Stimulated activated CD8-positive, alpha-beta memory T cell treated with anti-CD3 and anti-CD28 coated beads, Interleukin-7, amount 100 ng/mL, for 1 hour (primary cell): Measurements from ENCODE around the gene POTEB3.
"Not testable (repeated sequence)": the region's sequence is repeated elsewhere in the genome, so short reads cannot be mapped to it uniquely, and the experiment has no call there.

Experiments used
- DNase-seq, 2 donors: peaks; one replicate each; pipeline ENCODE4 v3.0.0-alpha.2; 2020; ENCODE audit warnings: low read depth in 2 of 2

POTEB3 gene

GRCh38 chr15:21440399-21440798 lies at the start of gene POTEB3:
POTEB3 (minus strand) TSS chr15:21440499; CDS start chr15:21440011, 488 bp downstream.
- DNase-seq: not testable (repeated sequence)

GRCh38 chr15:21453683-21454082 lies 13.4 kb upstream of the POTEB3 start:
- not testable (repeated sequence) for DNase-seq

DNA sequence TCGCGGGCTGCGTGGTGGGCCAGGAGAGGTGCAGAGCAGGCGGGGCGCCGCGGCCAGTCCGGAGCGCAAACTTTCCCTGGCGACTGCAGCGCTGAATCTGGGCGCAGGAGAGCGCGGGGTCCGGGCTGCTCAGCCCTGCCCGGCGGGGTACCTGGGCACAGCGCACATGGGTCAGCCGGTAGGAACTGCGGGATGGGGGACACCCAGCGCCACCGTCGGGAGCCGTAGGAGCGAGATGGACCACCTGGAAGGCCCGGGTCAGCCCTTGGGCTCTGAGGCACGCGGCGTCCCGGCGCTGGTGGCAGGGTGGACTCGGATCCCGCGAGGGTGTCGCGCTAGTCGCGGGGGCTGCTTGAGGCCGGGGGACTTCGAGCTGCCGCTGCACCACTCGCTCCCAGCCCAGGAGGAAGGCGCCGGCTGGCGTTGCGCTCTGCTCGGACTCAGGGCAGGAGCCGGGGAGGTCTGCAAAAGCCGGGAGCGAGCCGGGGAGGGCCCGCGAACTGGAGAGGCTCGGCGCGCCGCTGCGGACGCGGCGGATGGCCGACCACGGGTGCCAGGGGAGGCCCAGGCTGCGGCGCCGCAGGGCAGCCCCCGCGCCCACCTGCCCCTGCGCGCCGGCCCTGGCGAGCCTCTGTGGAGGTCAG lies 11.7 kb upstream of the POTEB3 start:
- not testable (repeated sequence) for DNase-seq

GRCh38 chr15:21451487-21451886 lies 11.2 kb upstream of the POTEB3 start:
- not testable (repeated sequence) for DNase-seq

DNA sequence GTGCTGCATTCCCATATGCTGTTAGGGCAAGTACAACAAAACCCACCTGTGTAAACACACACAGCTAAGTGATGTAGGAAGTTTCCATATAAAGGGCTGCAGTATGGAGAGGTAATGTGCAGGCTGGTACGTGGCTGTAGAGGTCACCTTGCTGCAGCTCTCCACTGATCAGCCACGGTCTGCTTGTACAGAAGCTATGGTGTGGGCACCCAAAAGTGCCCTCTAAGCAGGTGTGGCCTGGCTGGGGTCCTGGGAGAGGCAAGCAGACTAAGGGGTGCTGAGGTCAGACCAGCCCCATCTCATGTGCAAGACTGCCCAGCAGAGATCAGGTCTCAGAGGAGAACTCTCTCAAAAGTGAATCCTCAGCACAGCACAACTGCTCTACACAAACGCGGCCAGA lies 32.9 kb downstream of the POTEB3 start:
- DNase-seq: not testable (repeated sequence)

DNA sequence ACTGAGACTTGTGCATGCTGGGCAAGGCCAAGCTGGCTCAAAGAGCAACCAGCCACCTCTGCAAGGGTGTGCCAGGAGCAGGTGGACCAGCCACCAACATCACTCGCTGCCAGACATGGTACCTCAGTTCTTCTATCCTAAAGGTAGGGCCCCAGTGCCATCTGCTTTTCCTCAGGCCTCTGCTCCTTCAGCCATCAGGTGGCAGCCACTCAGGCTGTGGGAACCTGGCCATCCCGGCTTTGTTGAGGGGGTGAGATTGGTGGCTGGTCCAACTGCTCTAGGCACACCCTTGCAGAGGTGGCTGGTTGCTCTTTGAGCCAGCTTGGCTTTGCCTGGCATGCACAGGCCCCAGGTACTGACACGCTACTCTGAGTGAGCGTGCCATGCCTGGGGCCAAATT lies 38.8 kb downstream of the POTEB3 start:
- DNase-seq: not testable (repeated sequence)

- not testable (repeated sequence) for DNase-seq
Observed at GRCh38 chr15:21399111-21399510, 41.2 kb downstream of the POTEB3 start.

DNA sequence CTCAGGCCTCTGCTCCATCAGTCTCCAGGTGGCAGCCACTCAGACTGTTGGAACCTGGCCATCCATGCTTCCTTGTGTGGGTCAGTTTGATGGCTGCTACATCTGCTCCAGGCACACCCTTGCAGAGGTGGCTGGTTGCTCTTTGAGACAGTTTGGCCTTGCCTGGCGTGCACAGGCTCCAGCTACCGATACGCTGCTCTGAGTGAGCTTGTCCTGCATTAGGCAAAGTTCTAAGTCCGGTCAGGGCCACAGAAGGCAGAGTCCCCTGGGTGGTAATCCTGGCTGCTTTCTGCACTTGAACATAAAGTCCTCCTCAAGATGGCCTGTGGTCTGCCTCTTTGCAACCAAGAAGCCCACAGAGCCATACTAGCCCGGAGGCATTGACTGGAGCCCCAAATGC lies 41.8 kb downstream of the POTEB3 start:
- DNase-seq: not testable (repeated sequence)

GRCh38 chr15:21397656-21398055 lies 42.6 kb downstream of the POTEB3 start:
- DNase-seq: not testable (repeated sequence)

DNA sequence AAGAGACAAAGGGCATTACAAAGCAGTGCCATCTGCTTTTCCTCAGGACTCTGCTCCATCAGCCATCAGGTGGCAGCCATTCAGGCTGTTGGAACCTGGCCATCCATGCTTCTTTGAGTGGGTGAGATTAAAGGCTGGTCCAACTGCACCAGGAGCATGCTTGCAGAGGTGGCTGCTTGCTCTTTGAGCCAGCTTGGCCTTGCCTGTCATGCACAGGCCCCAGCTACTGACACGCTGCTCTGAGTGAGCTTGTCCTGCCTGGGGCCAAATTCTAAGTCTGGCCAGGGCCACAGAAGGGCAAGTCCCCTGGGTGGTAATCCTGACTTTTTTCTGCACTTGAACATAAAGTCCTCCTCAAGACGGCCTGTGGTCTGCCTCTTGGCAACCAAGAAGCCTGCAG lies 43.1 kb downstream of the POTEB3 start:
- not testable (repeated sequence) for DNase-seq

DNA sequence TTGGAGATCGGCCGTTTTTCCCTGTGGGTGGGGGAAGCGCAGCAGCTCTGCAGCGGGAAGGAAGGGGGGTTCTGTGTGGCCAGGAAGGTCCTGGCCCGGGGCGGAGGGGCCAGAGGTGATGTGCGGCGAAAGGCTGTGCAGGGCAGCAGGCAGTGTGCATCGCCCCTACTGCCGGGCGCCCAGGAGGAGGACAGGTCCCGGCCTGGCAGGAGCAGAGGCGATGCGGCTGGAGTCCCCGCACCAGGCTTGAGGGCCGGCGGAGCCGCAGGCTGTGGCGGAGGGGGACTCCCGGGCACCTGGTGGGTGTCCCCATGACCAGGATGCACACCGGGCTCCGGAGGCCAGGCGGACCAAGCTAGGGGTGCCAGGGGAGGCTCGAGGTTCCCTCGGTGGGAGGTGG lies 54.3 kb downstream of the POTEB3 start:
- DNase-seq: not testable (repeated sequence)

GRCh38 chr15:21383866-21384485 lies 56.3 kb downstream of the POTEB3 start:
- DNase-seq: not testable (repeated sequence)

GRCh38 chr15:21373682-21374081 lies 66.6 kb downstream of the POTEB3 start:
- DNase-seq: not testable (repeated sequence)

GRCh38 chr15:21369177-21369576 lies 71.1 kb downstream of the POTEB3 start:
- DNase-seq: not testable (repeated sequence)

DNA sequence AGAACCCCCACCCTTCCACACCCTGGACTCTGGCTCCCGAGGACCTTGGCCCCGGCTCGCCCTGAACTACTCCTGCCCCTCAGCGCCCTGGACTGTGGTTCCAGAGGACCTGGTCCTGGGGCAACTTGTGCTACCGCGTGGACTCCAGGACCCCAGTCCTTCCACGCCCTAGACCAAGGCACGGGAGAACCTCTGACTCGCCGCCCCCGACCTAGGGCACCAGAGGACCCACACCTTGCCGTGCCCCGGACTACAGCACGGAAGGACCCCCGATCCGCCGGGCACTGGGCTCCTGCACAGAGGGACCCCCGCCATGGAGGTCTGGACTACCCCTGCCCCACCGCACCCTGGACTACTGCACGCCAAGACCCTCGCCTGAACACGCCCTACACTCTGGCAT lies 71.7 kb downstream of the POTEB3 start:
- not testable (repeated sequence) for DNase-seq
